GM21526 (cell line): ENCODE data around the gene SYCP2L.
"Not testable (repeated sequence)": the region's sequence is repeated elsewhere in the genome, so short reads cannot be mapped to it uniquely, and the experiment has no call there.

ENCODE experiments used
- ATAC-seq: cut with Tn5 transposase; IDR thresholded peaks from one replicate; pipeline ENCODE4 v1.9.1; 2021; ENCODE audit warnings: moderate library complexity; ENCODE audit not compliant: unreplicated experiment, low FRiP score

SYCP2L gene

DNA sequence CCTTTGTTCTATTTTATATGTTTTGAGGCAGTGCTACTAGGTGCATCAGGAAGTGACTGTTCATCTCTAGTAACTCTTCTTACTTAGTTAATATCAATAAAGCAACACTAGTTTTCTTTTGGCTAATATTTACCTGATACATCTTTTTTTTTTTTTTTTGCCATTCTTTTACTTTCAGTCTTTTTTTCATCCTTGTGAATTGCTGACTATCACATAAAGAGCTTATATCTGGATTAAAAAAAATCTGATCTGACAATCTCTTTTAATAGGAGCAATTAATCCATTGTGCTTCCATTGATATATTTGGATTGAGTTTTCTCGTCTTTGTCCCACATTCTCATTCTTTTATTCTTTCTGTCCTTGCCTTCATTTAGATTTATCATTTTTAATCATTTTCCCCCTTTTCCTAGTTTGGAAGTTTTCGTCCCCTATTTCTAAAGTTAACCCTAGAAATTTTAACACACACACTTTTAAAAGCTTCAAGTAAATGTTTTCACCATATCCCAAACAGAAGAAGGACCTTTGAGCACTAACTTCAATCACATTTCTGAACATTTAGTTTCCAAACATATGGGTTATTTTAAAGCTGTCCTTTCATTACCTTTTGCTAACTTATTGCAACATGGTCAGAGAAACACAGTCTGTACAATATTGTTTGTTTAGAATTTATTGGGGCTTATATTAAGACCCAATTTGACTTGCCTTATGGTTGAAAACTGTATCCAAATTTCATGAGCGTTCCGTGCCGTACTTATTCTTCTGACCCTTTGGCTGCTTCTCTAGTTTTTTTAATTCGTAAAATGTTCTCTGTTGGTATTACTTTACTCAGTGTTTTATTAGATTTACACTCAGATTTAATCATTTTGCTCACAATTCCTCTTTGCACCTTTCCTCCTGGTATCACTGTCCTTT lies 63.0 kb downstream of the SYCP2L start:
- no peak for ATAC-seq

- ATAC-seq: no peak
These were observed 64.9 kb downstream of the SYCP2L start for GRCh38 chr6:10951675-10952282.

DNA sequence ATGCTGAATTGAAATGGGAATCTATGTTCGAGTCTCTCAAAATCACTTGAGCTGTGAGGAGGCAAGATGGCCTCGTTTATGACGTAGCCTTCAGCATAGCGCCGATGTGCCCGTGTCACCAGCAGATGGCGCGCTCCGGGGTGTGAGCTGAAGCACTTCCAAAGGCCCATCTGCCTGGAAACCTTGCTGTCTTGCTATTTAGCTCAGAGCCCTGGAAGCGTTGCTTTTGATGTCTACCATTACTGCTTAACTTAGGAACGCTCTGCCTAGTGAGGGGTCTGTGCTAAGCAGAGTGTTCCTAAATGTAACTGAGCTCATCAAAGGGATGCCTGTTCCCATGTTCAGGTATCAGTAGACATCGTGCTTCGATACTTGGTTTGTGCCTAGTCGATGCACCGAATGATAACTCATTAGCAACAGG lies 67.7 kb downstream of the SYCP2L start:
- peak; percentile 84 for ATAC-seq

- ATAC-seq: no peak
These were observed 69.9 kb downstream of the SYCP2L start for GRCh38 chr6:10956776-10957175.

DNA sequence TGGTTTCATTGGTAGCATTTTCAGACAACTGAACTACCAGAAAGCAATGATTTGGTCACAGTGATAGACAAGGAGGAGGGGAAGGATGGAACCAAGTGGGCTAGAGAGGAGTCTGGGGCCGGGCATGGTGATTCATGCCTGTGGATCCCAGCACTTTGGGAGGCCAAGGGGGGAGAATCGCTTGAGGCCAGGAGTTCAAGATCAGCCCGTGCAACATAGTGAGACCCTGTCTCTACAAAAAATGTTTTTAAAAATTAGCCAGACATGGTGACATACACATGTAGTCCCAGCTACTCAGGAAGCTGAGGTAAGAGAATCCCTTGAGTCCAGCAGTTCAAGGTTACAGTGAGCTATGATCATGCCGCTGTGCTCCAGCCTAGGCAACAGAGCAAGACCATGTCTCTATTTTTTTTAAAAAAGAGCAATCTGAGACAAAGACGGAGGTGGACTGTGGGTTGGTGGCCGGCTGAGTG lies 70.6 kb downstream of the SYCP2L start:
- no peak for ATAC-seq

DNA sequence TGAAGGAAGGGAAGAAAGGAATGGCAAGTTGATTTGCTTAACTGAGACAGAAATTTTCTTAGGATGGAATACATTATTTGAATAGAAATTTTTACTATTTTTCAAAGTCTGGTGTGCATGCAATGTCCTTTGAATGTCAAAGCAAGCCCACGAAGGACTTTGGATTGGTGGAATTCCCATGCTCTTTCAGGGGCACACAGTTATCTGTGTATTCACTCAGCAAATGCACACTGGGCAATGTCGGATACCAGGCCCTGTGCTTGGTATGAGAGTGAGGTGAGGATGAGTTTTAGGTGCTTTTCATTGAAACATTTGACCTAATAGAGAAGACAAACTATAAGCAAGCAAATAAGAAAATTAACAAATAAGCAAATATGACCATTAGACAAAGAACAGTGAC lies 73.3 kb downstream of the SYCP2L start:
- ATAC-seq: no peak

GRCh38 chr6:10961837-10962236 lies 75.0 kb downstream of the SYCP2L start:
- ATAC-seq: no peak

DNA sequence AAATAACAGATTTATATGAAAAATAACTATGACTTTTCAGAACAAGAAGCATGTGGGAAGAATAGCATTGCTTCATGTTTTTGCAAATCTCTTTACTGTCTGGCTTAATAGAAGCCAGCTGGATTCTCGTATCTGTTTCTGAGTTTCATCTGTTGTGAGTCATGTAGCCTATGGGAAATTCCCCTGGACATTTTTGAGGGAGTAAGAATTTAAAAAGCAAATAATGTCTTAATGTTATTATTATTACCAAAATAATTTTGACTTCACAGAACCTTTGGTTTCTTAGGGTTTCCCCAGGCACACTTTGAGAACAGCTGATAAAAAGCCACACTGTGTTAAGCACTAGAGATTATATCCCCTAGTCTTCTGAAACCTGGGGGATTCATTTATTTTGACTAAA lies 75.8 kb downstream of the SYCP2L start:
- no peak for ATAC-seq

DNA sequence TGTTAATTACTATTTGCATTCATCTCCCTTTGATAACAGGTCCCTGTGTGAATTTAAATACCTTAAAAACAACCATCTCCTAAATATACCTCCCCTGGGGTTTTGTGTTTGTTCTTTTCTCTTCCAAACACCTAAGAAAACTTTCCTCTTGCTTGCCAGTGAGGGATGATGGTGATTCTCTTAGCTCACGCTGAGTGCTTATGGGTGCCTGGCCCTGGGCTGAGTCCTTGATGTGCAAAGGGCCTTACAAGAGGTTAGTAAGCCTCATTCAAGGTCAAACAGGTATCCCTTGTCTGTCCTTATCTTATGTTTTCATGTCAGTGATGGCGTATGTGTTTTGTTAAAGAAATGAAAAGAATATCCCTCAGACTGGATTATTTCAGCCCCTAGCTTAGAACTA lies 76.3 kb downstream of the SYCP2L start:
- no peak for ATAC-seq

DNA sequence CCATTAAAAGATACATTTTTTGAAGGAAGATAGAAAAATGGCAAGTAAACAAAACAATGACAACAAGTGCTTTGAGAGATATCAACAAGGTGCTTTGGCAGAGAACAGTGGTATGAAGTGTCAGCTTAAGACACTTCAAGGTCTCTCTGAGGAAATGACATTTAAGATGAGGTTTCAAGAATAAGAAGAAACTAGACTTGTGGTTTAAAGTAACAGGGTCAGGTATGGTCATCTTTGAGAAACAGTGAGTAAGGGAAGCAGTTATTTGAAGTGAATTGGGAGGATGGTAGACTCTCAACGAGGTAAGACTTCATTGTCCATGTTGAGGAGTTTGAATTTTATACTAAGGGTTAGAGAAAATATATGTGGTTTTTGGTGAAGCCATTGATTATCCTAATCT lies 77.8 kb downstream of the SYCP2L start:
- peak; percentile 93 for ATAC-seq

DNA sequence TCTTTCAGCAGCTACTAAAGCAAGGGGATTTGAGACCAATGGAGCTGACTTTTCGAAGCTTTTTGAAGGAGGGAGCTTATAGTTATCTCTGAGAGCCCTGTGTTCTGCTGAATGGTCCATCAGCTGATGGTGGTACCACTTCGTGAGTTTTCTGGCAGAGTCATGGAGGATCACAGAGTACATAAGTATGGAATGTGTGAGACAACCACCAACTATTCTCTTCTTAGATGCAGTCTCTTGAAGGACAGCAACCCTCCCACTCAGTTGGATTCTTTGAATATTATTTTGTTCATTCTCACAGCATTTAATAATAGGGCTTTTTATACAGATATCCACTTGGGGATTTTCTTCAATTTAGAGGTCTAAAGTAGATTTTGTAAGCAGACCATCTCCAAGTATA lies 81.9 kb downstream of the SYCP2L start:
- no peak for ATAC-seq

- ATAC-seq: no peak
These were observed 83.9 kb downstream of the SYCP2L start for GRCh38 chr6:10970731-10971130.

- no peak for ATAC-seq
These were observed 85.3 kb downstream of the SYCP2L start for GRCh38 chr6:10972196-10972595.

GRCh38 chr6:10976571-10976970 lies 89.7 kb downstream of the SYCP2L start:
- ATAC-seq: no peak

GRCh38 chr6:10977231-10977968 lies 90.5 kb downstream of the SYCP2L start:
- ATAC-seq: no peak

DNA sequence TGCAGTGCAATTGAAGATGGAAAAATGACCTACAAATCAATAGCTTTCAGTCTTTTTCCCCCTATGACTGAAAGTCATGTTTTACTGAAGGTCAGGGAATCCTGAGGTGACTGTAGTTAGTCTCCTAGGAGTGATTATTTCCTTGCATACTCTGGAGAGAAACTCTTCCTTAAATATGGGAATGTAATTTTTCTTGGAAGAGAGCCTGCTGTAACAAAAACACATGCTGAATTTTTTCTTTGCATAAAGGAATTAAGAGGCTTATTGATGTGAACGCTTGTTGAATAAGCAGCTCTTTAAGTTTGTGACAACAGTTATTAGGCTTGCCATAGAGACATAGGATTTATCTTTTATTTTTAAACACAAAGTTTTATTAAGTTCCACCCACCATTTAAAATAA lies 92.8 kb downstream of the SYCP2L start:
- ATAC-seq: no peak

GRCh38 chr6:10981409-10981808 lies 94.6 kb downstream of the SYCP2L start:
- ATAC-seq: no peak

DNA sequence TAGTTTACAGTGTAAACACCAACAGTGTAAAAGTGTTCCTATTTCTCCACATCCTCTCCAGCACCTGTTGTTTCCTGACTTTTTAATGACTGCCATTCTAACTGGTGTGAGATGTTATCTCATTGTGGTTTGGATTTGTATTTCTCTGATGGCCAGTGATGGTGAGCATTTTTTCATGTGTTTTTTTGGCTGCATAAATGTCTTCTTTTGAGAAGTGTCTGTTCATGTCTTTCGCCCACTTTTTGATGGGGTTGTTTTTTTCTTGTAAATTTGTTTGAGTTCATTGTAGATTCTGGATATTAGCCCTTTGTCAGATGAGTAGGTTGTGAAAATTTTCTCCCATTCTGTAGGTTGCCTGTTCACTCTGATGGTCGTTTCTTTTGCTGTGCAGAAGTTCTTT lies 98.1 kb downstream of the SYCP2L start:
- ATAC-seq: not testable (repeated sequence)

GRCh38 chr6:10989587-10989986 lies 102.7 kb downstream of the SYCP2L start:
- no peak for ATAC-seq

GRCh38 chr6:10991115-10991514 lies 104.3 kb downstream of the SYCP2L start:
- ATAC-seq: no peak

- ATAC-seq: no peak
These were observed 107.0 kb downstream of the SYCP2L start for GRCh38 chr6:10993896-10994295.
